HG03045 (cell line): Measurements from ENCODE around the gene MEX3A.

Source experiments
- ATAC-seq: cut with Tn5 transposase; IDR thresholded peaks from one replicate; pipeline ENCODE4 v1.9.1; 2021; ENCODE audit warnings: mild to moderate bottlenecking, moderate library complexity; ENCODE audit not compliant: unreplicated experiment

MEX3A gene

GRCh38 chr1:156103521-156103947 lies 21.3 kb upstream of the MEX3A start:
- no peak for ATAC-seq

DNA sequence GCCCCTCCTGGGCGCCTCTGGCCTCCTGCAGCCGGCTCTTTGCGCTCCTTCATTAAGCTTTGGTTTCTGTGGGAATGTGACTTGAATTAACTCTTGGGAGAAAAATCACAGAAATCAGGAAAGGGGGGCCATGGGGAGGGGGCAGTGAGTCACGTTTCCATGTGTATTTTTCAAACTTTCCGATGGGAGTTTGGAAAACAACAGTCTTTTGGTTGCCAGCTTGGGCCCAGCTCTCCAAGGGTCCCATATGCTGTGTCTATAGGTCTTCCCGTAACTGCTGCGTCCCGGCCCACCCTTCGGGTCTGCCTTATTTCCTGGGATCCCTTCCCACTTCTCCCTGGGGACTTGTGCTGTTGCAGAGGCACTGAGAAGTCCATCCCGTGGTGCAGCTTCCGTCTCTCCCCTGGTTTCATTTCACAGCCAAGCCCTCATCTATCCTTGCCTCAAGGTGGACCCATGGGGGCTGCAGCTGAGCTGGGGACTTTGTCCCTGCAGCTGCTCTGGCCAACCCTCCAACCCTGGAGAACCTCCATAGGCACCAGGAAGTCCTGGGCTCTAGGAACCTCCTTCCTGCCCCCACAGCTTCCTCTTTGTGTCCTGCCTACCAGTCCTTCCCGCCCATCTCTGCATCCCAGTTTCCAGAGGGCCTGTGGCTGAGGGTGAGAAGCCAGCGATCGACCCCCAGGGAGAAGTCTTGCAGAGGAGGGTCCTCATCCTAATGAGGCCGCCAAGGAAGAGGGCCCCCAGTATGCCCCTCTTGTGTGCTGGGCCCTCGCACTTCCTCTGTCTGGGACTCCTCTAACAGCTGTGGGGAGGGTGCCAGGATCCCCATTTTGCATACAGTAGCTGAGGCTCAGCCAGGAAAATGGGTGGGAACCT lies 20.6 kb upstream of the MEX3A start:
- ATAC-seq: no peak

- ATAC-seq: no peak
Observed at GRCh38 chr1:156101880-156102279, 19.6 kb upstream of the MEX3A start.

- no peak for ATAC-seq
Observed at GRCh38 chr1:156100205-156100995, 18.1 kb upstream of the MEX3A start.

DNA sequence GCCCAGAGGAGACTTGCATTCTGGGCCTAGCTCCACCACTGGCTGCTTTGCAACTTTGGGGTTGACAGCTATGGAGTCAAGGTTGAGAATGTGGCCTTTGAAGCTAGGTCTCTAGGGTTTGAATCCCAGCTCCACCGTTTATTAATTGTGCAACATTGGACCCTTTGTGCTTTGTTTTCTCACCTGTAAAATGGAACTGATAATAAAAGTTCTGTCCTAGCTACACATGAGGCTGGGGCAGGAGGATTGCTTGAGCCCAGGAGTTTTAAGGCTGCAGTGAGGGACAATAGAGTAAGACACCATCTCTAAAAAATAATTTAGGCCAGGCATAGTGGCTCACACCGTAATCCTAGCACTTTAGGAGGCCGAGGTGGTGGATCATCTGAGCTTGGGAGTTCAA lies 17.0 kb upstream of the MEX3A start:
- ATAC-seq: no peak

- no peak for ATAC-seq
Observed at GRCh38 chr1:156098784-156099183, 16.5 kb upstream of the MEX3A start.

DNA sequence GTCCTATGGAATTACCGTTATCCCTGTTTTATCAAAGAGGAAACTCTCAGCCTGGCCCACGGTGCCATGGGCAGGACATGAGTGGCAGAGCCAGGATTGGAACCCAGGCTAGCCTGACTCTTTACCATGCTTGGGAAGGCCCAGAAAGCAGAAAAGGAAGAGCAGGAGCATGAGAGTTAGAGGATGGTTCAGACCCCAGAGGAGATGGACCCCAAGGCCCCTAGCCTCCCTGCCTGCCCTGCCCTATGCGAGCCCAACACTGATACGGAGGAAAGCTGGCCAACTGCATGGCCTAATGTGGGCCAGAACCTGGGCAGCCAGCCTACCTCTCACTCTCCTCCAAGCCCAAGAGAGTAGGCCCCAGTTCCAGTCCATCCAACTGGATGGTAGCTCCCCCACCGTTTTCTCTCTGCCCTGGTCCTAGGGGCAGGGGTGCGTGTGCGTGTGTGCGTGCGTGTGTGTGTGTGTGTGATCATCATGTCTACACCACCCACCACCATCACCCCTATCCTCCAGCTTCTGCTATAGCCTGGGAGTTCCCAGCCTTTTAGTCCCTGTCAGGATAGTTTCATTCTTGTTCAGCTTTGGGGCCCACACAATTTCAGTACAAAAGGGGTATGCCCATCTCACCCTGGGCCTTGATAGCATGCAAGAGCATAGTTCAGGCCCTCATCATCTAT lies 15.4 kb upstream of the MEX3A start:
- ATAC-seq: no peak

GRCh38 chr1:156096640-156097391 lies 14.6 kb upstream of the MEX3A start:
- ATAC-seq: peak; percentile 57

GRCh38 chr1:156095906-156096508 lies 13.7 kb upstream of the MEX3A start:
- ATAC-seq: no peak

GRCh38 chr1:156091610-156092009 lies 9.3 kb upstream of the MEX3A start:
- ATAC-seq: no peak

DNA sequence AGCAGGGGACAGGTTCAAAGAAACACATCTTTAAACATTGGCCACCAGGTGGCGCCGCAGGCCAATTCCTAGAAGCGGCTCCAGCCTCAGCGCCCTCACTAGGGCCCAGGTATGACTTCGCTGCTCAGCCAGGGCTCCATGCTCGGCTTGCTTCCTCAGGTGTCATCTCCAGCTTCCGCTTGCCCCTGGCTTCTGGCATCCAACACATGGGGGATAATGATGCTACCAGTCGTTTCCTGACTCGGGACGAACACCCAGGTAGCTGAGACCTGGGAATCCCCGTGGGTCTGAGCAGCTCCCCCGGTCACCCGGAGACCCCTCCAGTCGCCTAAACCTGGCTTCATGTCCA lies 8.5 kb upstream of the MEX3A start:
- no peak for ATAC-seq

- no peak for ATAC-seq
Observed at GRCh38 chr1:156090138-156090839, 8.0 kb upstream of the MEX3A start.

DNA sequence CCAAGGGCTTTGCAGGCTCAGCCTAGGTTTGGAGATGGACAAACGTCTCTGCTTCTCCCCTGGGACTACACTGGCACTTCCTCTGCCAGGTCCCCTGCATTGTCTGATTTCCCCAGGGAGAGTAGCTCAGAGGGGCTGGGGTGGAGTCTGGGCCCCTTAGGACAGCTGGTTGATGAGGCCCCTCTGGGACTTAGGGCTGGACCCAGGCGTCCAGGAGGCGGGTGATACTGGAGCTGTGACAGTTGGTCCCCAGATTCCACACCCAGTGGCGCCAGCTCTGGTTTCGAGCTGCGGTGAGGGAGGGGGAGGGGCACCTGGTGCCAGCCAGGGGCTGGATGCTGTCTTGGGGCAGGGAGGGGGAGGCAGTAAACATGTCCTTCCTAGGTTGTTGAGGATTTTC lies 7.4 kb upstream of the MEX3A start:
- ATAC-seq: no peak

- no peak for ATAC-seq
Observed at GRCh38 chr1:156086256-156086662, 4.0 kb upstream of the MEX3A start.

DNA sequence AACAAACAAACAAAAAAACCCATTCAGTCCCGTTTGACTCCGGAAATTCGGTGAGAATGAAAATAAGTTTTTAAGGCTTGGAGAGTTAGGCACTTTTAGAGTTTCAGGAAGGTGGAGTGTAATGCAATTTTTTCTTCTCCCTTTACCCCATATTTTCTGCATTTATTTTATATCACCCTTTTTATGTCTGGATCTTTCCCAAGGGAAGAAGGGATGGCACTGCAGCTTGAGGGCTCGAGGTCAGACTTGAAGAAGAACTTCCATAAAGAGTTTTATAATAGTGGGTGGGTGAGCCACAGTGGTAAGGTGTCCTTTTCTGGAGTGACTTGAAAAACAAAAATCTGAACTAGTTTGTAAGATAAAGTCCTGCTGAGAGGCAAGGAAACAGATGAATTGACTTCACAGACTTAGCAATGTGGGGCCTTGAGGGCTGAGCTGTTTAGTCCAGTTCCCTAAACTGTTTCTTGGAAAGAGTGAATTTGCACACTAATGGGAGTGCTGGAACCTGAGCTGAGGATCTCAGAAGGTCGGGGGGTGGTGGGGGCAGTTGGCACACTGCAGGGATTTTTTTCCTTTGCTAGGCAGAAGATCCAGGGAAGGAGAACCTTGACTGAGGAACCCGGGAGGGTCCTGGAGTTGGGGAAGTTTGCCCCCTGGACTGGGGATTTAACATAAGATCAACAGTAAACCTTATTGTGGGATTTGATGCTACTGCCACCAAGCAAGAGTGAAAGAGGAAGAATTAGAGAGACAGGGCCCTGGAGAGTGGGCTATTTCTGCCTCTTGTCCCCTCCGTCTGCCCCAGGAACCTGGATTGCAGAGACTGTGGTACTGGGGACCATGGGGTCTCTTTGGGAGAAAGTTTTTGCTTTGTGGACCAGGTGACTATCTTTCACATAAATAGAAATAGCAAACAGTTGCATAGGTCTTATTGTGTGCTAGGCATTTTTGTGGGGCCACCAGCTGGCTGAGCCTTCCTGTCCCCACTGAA lies 1.8 kb upstream of the MEX3A start:
- no peak for ATAC-seq

- no peak for ATAC-seq
Observed at GRCh38 chr1:156081917-156082308, 352 bp downstream of the MEX3A start.

DNA sequence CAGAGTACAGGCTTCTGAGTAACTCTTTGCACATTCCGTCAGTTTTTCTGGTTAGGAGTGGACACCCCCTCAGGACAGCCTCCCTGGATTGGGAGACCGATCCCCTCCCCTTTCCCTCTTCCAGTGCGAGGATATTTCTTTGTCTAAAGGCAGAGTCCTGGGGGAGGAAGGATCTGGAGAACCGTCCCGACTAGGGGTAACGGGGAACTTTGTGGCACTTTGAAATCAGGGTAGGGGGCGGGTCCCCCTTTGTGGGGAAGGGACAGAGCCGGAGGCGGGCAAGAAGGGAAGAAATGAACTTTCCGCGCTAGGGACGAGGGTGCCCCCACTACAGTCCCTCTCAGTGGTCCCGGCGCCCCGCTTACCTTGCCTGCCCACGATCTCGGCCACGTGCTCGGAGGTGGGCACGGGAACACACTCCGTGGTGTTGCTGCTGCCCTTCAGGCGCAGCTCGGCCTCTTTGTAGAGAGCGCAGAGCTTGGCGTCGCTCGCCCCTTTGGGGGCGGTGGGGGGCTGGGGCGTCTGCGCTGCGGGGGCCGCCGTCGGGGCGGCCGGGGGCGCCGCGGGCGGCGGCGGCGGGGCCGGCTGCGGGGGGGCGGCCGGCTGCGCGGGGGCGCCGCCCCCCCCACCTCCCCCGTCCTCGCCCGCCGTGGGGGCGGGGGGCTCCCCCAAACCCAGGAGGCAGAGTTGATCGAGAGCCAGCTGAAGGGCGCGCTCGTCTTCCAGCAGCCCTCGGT lies 917 bp downstream of the MEX3A start:
- ATAC-seq: no peak

DNA sequence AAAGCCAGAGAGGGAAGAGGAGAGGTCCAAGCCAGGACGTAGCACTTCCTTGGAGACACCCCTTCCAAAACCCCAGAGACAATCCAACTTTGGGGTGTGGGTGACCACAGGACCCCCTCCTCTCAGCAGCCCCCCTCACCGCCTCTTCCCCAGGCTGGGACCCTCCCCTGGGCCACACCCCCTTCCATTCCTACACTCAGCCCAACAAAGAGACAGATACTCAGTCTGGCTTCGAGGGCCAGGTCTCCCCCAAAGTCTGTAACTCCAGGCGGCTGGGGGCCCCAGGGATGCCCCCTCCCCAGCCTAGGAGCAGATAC lies 1.4 kb downstream of the MEX3A start:
- ATAC-seq: no peak
